GM18861 (cell line): ENCODE results near the gene FNDC3A.

Source experiments
- ATAC-seq: cut with Tn5 transposase; IDR thresholded peaks from one replicate; pipeline ENCODE4 v1.9.1; 2021; ENCODE audit not compliant: unreplicated experiment

FNDC3A gene

GRCh38 chr13:49213539-49213938, 237.8 kb downstream of the FNDC3A start:
- ATAC-seq, result no peak

- ATAC-seq, result no peak
Observed at GRCh38 chr13:49213997-49214916, 238.5 kb downstream of the FNDC3A start.

DNA sequence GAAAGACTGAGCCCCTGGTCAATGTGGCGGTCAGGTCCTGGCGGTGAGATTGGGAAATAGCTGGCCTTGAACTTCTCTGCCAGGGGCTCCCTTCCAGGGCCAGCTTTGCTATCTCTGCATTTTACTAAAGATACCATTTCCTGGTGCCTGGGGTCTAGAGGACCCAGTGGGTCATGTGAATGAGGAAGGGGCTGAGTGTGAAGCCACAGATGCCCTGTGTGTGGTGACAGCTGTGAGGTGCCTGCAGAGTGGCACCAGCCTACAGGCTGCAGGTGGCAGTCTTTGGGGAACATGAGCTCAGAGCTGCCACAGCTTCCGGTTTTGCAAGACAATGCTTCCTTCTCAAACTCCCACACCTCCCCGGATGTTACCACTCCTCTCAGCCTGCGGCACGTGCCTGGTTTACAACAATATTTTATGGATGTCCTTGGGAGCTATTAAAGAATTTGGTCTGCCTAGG, 239.2 kb downstream of the FNDC3A start:
- peak; percentile 64 for ATAC-seq

- ATAC-seq, result no peak
Observed at GRCh38 chr13:49216334-49216733, 240.6 kb downstream of the FNDC3A start.

- ATAC-seq, result no peak
Observed at GRCh38 chr13:49217962-49218492, 242.3 kb downstream of the FNDC3A start.

GRCh38 chr13:49218493-49219051, 242.9 kb downstream of the FNDC3A start:
- ATAC-seq, result no peak

DNA sequence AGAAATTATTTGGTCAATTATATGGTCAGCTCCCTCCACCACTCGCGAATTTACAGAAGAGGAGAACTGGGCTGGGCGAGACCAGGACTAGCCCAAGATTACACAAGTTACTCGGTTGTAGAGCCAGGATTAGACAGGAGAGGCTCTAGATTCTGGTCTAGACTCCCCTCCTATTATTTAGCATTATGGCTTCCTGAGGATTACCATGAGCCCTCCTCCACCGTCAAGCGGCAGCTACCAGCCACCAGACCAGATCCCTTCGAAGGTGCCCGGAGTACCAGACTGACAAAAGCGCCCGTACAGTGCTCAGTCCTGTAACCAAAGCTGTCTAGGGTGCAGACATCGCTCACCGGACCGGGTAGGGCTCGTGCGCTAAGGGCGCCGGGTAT, 243.9 kb downstream of the FNDC3A start:
- no peak for ATAC-seq

DNA sequence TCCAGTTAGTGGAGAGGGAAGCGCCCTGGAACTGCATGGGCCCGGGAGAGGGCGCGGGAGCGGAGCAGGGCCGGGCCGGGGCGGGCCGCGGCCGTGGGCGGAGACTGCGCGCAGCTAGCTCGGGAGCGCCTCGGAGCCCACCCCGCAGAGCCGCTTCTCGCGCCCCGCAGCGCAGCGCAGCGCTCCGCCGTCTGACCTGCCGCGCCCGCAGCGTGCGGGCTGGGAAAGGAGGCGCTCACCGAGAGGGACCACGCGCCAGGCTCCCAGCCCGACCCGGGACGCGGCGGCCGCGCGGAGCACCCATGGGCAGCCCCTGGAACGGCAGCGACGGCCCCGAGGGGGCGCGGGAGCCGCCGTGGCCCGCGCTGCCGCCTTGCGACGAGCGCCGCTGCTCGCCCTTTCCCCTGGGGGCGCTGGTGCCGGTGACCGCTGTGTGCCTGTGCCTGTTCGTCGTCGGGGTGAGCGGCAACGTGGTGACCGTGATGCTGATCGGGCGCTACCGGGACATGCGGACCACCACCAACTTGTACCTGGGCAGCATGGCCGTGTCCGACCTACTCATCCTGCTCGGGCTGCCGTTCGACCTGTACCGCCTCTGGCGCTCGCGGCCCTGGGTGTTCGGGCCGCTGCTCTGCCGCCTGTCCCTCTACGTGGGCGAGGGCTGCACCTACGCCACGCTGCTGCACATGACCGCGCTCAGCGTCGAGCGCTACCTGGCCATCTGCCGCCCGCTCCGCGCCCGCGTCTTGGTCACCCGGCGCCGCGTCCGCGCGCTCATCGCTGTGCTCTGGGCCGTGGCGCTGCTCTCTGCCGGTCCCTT, 244.5 kb downstream of the FNDC3A start, which contains the start of gene MLNR:
Gene MLNR, plus strand, starts transcription at position 303 of the 820 bp plus-strand sequence. Its CDS starts 0 bp downstream, at position 303.
- ATAC-seq, result no peak

- ATAC-seq, result no peak
Observed at GRCh38 chr13:49220856-49221589, 245.3 kb downstream of the FNDC3A start.

DNA sequence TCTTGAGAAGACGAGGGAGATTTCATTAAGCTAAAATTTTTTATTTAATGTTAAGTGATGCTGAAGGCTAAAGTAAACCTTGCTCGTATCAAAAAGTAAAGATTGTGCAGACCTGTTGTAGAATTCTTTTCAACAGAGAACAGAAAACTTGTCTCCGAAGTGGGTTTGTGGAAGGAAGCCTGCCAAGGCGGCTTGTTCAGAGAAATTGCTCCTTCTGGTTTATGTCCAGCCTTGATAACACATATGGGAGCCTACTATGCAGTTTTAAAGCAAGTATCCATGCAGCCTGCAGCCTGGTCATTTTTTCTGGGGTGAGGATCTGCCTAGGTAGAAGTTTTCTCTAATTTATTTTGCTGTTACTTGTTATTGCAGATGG, 245.9 kb downstream of the FNDC3A start:
- no peak for ATAC-seq

DNA sequence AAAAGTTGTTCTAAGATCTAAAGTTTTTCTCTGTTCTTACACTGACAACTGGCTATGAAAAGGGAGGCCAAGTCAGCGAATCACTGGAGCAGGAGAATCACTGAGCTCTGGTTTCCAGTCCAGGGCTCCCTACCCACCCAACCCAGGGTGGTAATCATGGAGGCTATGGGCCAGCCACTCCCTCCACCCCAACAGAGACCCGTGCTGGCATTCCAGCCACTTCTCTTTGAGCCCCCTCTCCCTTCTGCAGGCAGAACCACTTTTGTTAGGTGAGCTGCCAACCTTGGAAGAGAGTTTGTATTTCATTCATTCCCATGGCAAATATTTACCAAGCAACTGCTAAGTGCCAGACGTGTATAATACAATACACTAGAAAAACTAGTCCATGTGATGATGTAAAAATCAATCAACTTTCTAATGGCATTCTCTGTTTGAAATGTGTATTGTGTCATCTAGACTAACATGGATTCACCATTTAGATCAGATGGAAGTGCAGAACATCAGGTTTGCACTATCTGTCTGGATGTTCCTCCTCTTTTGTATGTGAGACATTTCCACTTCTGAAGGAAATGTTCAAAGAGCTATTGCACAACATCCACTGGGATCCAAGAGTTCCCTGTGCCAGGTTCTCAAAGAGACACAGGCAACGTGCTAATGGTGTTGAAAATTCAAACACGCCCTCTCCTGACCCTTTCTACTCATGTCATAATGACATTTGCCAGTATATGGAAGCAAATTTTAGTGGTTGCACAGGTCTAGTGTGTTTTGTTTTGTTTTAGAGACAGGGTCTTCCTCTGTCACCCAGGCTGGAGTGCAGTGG, 249.7 kb downstream of the FNDC3A start:
- ATAC-seq, result no peak

DNA sequence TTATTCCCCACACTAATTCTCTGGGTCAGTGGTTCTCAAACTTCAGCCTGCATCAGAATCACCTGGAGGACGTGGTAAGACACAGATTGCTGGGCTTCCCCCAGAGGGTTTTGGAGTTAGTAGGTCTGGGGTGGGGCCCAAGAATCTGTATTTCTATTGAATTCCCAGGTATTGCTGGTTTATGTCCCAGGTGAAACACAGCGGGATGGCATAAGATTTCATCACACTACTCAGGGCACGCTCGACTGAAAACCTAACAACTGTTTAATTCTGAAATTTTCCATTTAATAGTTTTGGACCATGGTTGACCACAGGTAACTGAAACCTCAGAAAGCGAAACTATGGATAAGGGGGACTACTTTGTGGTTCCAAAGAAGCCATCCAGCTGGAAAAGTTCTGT, 250.9 kb downstream of the FNDC3A start:
- no peak for ATAC-seq

DNA sequence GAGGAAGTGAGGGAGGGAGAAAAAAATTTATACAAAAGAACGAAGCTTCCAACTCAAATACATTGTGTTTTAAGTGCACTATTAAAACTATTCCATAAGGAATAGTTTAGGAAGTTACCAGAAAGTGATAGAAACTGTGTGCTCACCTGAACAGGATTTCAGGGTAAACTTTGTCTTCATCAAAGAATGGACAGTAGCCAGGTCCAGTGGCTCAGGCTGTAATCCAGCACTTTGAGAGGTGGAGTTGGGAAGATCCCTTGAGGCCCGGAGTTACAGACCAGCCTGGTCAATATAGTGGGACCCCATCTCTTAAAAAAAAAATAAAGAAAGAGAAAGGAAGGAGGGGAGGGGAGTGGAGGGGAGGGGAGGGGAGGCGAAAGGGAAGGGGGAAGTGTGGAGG, 259.0 kb downstream of the FNDC3A start:
- ATAC-seq, result no peak

DNA sequence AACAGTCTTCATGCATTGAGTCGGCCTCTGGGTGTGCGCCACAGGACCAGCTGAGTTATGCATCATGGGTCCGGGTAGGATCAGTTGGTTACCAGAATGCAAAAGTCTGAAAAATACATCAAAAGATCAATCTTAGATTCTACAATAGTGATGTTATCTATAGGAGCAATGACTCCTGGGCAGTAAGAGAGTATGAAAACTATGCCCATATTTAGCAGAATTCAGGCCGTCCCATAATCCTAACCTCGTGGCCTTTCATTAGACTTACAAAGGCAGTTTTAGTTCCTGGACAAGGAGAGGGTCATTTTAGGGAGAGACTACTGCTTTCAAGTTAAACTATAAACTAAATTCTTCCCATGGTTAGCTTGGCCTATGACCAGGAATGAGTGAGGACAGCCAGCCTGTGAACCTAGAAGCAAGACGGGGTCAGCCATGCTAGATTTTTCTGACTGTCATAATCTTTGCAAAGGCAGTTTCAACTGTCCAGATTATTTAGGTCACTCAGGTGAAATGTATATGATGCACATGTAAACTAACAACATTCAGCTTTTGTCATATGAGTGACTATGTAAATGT, 260.2 kb downstream of the FNDC3A start:
- no peak for ATAC-seq

- no peak for ATAC-seq
Observed at GRCh38 chr13:49238621-49239020, 262.9 kb downstream of the FNDC3A start.

GRCh38 chr13:49240017-49240416, 264.3 kb downstream of the FNDC3A start:
- no peak for ATAC-seq

DNA sequence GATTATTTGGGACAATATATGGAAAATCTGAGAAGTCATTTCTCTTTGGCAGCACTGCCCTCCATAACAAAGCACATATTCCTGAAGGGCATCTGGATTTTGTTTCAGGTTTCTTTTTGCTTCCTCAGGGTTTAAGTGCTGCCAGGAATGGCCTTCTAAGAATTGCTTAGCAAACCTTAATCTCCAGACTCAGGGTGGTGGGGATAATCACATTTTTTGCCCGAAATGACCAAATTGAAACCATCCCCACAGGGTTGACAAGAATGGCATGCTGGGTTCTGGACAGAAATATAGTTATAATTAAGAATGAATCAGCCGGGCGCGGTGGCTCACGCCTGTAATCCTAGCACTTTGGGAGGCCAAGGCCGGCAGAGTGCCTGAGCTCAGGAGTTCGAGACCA, 265.6 kb downstream of the FNDC3A start:
- ATAC-seq, result no peak

GRCh38 chr13:49245101-49245500, 269.4 kb downstream of the FNDC3A start:
- no peak for ATAC-seq
